ENCODE measurements around the gene KAZN.

The KAZN gene

DNA sequence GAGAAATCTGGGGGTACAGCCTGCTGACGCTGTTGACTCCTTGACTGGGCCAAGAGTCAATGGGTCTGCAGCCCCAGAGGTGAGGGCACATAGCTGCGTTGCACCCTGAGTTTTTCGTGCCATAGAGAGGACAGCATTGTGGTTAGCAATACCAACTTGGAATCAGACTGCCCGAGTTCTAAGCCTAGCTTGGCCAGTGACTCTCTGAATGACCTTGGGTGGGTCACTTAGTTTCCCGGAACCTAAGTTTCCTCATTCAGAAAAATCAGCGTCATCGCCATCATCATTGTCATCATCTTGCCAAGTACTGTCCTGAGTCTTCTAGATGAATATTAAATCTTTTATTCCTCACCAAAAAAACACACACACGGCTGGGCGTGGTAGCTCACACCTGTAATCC lies 403.8 kb downstream of the KAZN start:
- H3K4me1 ChIP-seq (ENCODE audit: insufficient read depth, low read length): no peaks in the 10 kb centered on the region
- no peaks in the 10 kb centered on the region for H3K36me3 ChIP-seq (ENCODE audit: insufficient read depth, low read depth, low read length)
- no peak overlapping the region for H3K9ac ChIP-seq (ENCODE audit: low read depth, low read length)
- no peak overlapping the region for H3K27ac ChIP-seq (ENCODE audit: low read length)
- H3K27me3 ChIP-seq (ENCODE audit: insufficient read depth, low read length): no peaks in the 10 kb centered on the region
- no peaks in the 10 kb centered on the region for H3K9me3 ChIP-seq (ENCODE audit: insufficient read depth, low read depth, low read length)
- no peak overlapping the region for H3K4me3 ChIP-seq (ENCODE audit: low read length)

DNA sequence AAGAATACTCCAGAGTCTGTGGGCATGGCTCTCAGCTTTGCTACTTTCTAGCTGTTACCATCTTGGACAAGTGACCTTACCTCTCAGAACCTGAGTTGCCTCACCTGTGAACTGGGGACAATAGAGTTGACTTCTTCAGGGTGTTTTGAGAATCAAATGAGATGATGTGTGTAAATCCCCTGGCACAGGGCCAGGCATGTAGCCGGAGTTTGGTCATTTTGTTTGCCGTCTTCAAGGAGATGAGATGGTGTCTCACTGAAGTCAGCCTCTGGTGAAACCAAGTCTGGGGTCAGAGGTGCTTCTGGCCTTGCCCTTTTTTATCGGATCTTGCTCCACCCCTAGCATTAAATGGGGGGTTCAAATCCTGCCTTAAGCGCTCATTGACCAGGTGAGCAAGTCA lies 405.9 kb downstream of the KAZN start:
- 0 out of 2 replicates have a peak, but pooled peaks cover 6% of the 10 kb centered on the region for H3K4me1 ChIP-seq (ENCODE audit: insufficient read depth, low read length)
- no peaks in the 10 kb centered on the region for H3K36me3 ChIP-seq (ENCODE audit: insufficient read depth, low read depth, low read length)
- no peaks in the 10 kb centered on the region for H3K9me3 ChIP-seq (ENCODE audit: insufficient read depth, low read depth, low read length)
- no peak overlapping the region for H3K27ac ChIP-seq (ENCODE audit: low read length)
- H3K9ac ChIP-seq (ENCODE audit: low read depth, low read length): no peak overlapping the region
- no peaks in the 10 kb centered on the region for H3K27me3 ChIP-seq (ENCODE audit: insufficient read depth, low read length)
- no peak overlapping the region for H3K4me3 ChIP-seq (ENCODE audit: low read length)

DNA sequence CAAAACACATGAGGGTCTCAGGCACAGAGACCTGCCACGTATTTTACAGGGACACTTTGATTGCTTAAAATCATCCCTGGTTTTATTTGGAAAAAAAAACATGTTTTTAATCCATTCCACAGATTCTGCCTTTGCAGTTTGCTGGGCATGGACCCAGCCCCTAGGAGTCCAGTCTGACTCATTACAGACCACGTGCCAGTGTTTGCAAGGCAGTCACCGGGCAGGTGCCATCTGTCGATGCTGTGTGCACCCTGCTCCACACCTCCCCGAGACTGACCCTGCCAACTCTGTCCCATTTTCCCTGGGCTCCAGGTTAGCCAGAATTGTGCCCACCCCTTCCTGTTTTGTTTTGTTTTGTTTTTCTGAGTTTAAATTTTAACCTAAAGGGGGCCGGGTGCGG lies 406.6 kb downstream of the KAZN start:
- no peak overlapping the region for H3K4me3 ChIP-seq (ENCODE audit: low read length)
- H3K4me1 ChIP-seq (ENCODE audit: insufficient read depth, low read length): 0 out of 2 replicates have a peak, but pooled peaks cover 6% of the 10 kb centered on the region
- H3K36me3 ChIP-seq (ENCODE audit: insufficient read depth, low read depth, low read length): no peaks in the 10 kb centered on the region
- H3K27me3 ChIP-seq (ENCODE audit: insufficient read depth, low read length): no peaks in the 10 kb centered on the region
- H3K9ac ChIP-seq (ENCODE audit: low read depth, low read length): no peak overlapping the region
- no peaks in the 10 kb centered on the region for H3K9me3 ChIP-seq (ENCODE audit: insufficient read depth, low read depth, low read length)
- no peak overlapping the region for H3K27ac ChIP-seq (ENCODE audit: low read length)

DNA sequence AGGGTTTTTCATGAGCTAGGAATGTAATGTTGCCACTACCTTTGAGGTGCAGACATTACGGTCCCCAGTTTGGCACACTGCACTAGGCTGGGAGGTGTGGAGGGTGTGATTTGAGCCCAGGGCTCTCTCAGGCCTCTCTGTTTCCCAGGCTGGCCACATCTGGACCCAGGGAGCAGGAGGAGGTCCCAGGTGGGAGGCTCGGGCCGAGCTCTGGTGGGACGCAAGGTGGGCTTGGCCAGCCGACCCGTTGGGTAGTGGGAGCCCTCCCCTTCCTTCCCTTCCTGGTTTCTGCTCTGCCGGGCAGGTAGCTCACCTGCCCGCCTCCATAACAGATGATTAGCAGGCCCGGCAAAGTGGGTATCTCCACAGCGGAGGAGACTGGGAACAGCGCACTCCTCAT lies 408.9 kb downstream of the KAZN start:
- peaks cover 10% of the 10 kb centered on the region; the same call in 1 of the 2 replicates for H3K4me1 ChIP-seq (ENCODE audit: insufficient read depth, low read length)
- H3K27me3 ChIP-seq (ENCODE audit: insufficient read depth, low read length): no peaks in the 10 kb centered on the region
- H3K36me3 ChIP-seq (ENCODE audit: insufficient read depth, low read depth, low read length): no peaks in the 10 kb centered on the region
- H3K27ac ChIP-seq (ENCODE audit: low read length): no peak overlapping the region
- H3K9me3 ChIP-seq (ENCODE audit: insufficient read depth, low read depth, low read length): no peaks in the 10 kb centered on the region
- H3K4me3 ChIP-seq (ENCODE audit: low read length): no peak overlapping the region
- H3K9ac ChIP-seq (ENCODE audit: low read depth, low read length): no peak overlapping the region

DNA sequence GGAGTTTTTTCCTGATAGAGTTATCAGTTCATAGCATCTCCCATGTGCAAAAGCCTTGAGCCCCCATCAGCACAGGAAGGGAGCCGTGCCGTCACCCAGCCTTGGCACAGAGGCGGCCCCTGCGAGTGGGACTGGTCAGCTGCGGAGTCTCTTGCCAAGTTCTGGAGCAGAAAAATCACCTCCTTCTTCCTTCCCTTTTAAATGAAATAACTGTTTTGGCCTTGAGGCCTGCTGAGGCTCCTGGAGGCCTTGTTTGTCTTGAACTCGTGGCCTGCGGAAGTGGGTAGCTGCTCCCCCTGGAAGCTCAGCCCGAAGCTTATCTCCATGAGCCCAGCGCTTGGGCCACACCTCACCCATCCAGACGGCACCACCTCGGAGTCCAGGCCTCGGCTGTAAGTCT lies 409.4 kb downstream of the KAZN start:
- peaks cover 10% of the 10 kb centered on the region; the same call in 1 of the 2 replicates for H3K4me1 ChIP-seq (ENCODE audit: insufficient read depth, low read length)
- no peak overlapping the region for H3K9ac ChIP-seq (ENCODE audit: low read depth, low read length)
- H3K27ac ChIP-seq (ENCODE audit: low read length): no peak overlapping the region
- H3K4me3 ChIP-seq (ENCODE audit: low read length): no peak overlapping the region
- no peaks in the 10 kb centered on the region for H3K36me3 ChIP-seq (ENCODE audit: insufficient read depth, low read depth, low read length)
- H3K27me3 ChIP-seq (ENCODE audit: insufficient read depth, low read length): no peaks in the 10 kb centered on the region
- no peaks in the 10 kb centered on the region for H3K9me3 ChIP-seq (ENCODE audit: insufficient read depth, low read depth, low read length)

DNA sequence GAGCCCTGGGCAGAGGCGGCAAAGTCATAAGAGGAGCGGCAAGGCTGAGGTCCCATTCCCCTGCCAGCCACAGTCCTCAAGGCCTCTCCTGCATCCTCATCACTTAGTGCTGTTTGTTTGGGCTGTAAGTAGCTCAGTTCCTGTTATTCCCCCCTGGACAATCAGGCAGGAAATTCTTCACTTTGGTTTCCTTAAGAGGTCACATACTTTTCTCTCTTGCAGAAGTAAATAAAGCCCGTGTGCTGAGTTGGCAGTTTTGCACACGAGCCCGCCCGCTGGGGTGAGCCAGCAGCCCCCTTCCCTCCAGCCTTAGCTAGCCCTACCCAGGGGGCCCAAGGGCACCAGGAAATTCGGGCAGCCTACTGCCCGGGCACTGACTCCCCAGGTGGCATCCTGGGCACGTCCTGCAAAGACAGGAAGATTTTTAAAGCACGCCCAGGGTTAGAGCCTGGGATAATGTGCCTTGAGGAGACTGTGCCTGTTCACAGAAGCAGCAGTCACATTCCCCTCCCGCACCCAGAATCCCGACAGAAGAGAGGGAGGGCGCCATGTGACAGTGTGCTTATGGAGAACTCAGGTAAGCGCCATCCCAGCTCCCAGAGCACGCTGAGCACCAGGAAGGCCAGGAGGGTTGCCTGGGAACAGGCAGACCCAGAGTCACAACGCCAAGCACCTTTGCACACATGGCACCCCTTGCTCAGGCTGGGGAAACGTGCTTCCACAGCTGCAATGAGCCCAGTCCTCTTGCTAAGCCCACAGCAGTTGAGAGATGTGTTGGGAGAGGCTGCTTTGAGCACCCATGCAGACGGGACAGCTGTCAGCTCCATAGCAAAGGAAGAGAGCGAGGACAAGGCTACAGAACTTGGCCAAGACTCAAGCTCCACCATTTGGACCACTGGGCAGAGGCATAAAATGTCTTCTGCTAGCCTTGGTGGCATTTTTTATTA lies 410.6 kb downstream of the KAZN start:
- H3K9ac ChIP-seq (ENCODE audit: low read depth, low read length): peak overlapping the region; percentile 41; the same call in 1 of the 2 replicates
- no peak overlapping the region for H3K27ac ChIP-seq (ENCODE audit: low read length)
- no peaks in the 10 kb centered on the region for H3K27me3 ChIP-seq (ENCODE audit: insufficient read depth, low read length)
- H3K4me3 ChIP-seq (ENCODE audit: low read length): no peak overlapping the region
- H3K9me3 ChIP-seq (ENCODE audit: insufficient read depth, low read depth, low read length): no peaks in the 10 kb centered on the region
- no peaks in the 10 kb centered on the region for H3K36me3 ChIP-seq (ENCODE audit: insufficient read depth, low read depth, low read length)
- H3K4me1 ChIP-seq (ENCODE audit: insufficient read depth, low read length): peaks cover 10% of the 10 kb centered on the region; the same call in 1 of the 2 replicates

DNA sequence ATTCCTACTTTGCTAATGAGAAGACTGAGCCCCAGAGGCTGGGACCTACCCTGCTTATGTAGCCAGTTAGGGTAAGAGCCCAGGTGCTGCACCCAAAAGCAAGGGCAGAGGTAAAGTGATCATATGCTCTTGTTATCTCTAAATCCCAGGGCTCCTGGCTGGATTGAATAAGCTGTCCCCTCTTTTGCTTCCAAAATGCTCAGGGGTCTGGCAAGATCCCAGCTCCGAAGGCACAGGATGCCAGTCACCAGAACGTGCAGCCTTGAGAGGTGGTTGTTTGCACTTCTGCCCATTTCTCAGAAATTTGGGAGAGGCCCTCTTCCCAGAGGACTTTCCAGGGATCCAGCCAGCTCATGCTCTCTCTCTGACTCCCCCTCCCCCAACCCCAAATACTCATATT lies 412.7 kb downstream of the KAZN start:
- no peak overlapping the region for H3K4me3 ChIP-seq (ENCODE audit: low read length)
- H3K36me3 ChIP-seq (ENCODE audit: insufficient read depth, low read depth, low read length): no peaks in the 10 kb centered on the region
- H3K27me3 ChIP-seq (ENCODE audit: insufficient read depth, low read length): no peaks in the 10 kb centered on the region
- H3K4me1 ChIP-seq (ENCODE audit: insufficient read depth, low read length): peaks cover 10% of the 10 kb centered on the region; the same call in 1 of the 2 replicates
- no peak overlapping the region for H3K9ac ChIP-seq (ENCODE audit: low read depth, low read length)
- no peak overlapping the region for H3K27ac ChIP-seq (ENCODE audit: low read length)
- H3K9me3 ChIP-seq (ENCODE audit: insufficient read depth, low read depth, low read length): no peaks in the 10 kb centered on the region

DNA sequence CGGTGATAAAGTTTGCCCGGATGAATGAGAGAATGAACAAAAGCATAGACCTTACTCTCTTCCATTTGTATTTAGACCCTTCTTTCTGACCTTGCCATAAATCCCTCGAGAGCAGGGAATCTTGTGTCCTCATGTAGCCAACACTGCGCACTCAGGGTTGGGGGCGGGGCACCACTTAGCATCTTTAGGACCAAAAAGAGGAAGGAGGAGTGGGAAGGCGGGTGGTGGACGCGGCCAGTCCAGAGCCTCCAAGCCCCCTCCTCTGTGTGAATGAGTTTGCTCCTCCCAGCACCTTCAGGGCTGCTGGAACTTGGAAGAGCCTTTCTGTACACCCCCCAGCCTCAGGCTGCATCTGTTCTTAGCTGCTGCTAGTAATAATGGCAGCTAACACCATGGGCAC lies 413.2 kb downstream of the KAZN start:
- Histone ChIP-seq H3K9ac (ENCODE audit: low read depth, low read length) (no peak overlapping the region), H3K27me3 (ENCODE audit: insufficient read depth, low read length) (no peaks in the 10 kb centered on the region), H3K9me3 (ENCODE audit: insufficient read depth, low read depth, low read length) (no peaks in the 10 kb centered on the region), H3K4me3 (ENCODE audit: low read length) (no peak overlapping the region), H3K27ac (ENCODE audit: low read length) (no peak overlapping the region), H3K36me3 (ENCODE audit: insufficient read depth, low read depth, low read length) (no peaks in the 10 kb centered on the region), H3K4me1 (ENCODE audit: insufficient read depth, low read length) (peaks cover 10% of the 10 kb centered on the region; the same call in 1 of the 2 replicates)

DNA sequence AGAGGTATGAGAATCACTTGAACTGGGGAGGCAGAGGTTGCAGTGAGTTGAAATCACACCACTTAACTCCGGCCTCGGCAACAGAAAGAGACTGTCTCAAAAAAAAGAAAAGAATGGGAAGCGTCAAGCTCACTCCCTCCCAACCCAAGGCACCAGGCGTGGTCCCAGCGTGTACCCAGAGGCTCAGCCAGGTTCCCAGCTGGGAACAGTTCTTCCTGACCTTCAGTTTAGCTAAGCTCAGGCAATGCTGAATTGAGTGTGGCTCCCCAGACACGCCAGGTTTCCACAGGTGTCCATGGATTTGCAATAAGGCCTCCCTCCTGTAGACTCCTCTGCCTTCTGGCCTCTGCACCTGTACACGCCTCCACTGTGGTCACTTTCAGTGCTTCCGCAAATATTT lies 414.3 kb downstream of the KAZN start:
- H3K9me3 ChIP-seq (ENCODE audit: insufficient read depth, low read depth, low read length): no peaks in the 10 kb centered on the region
- H3K27ac ChIP-seq (ENCODE audit: low read length): no peak overlapping the region
- H3K27me3 ChIP-seq (ENCODE audit: insufficient read depth, low read length): no peaks in the 10 kb centered on the region
- H3K36me3 ChIP-seq (ENCODE audit: insufficient read depth, low read depth, low read length): no peaks in the 10 kb centered on the region
- H3K4me1 ChIP-seq (ENCODE audit: insufficient read depth, low read length): peaks cover 10% of the 10 kb centered on the region; the same call in 1 of the 2 replicates
- no peak overlapping the region for H3K9ac ChIP-seq (ENCODE audit: low read depth, low read length)
- H3K4me3 ChIP-seq (ENCODE audit: low read length): no peak overlapping the region

DNA sequence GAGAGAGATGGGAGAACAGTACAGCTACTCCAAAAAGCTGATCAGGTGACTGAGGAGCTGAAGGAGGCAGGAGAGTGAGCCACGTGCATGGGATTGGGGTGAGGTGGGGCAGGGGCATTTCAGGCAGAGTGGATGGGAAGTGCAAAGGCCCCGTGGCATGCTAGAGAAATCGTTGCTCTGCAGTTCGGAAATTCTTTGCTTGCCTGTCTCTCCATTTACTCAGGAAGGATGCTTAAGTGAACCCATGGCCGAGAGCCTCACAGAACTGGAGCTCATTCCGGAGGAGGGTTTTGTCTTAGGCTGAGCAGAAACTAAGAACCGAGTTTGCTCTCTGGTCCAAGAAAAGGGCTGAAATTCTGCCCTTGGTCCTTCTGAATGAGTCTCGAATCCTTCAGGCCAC lies 415.3 kb downstream of the KAZN start:
- Histone ChIP-seq H3K9me3 (ENCODE audit: insufficient read depth, low read depth, low read length) (no peaks in the 10 kb centered on the region), H3K36me3 (ENCODE audit: insufficient read depth, low read depth, low read length) (no peaks in the 10 kb centered on the region), H3K4me1 (ENCODE audit: insufficient read depth, low read length) (peaks cover 6% of the 10 kb centered on the region; the same call in 1 of the 2 replicates), H3K4me3 (ENCODE audit: low read length) (no peak overlapping the region), H3K9ac (ENCODE audit: low read depth, low read length) (no peak overlapping the region), H3K27ac (ENCODE audit: low read length) (no peak overlapping the region), H3K27me3 (ENCODE audit: insufficient read depth, low read length) (no peaks in the 10 kb centered on the region)

DNA sequence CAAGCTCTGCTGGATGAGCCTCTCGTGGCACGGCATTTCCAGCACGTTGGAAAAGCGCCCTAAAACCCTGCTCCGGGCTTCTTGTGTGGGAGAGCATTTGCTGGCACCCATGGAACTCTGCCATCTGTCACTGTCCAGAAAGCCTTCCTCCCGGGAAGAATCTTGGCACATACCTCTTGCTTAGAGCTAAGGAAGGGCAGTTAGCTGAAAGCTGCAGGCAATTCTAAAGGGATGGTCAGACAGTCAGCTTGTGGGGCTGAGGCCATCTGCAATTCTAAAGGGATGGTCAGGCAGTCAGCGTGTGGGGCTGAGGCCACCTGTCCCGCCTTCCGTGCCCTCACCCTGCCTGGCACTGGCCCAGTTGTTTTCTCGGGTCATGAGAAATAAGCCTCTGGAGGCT lies 416.0 kb downstream of the KAZN start:
- H3K4me1 ChIP-seq (ENCODE audit: insufficient read depth, low read length): peaks cover 5% of the 10 kb centered on the region; the same call in 1 of the 2 replicates
- H3K27me3 ChIP-seq (ENCODE audit: insufficient read depth, low read length): no peaks in the 10 kb centered on the region
- H3K27ac ChIP-seq (ENCODE audit: low read length): no peak overlapping the region
- H3K9ac ChIP-seq (ENCODE audit: low read depth, low read length): no peak overlapping the region
- no peaks in the 10 kb centered on the region for H3K36me3 ChIP-seq (ENCODE audit: insufficient read depth, low read depth, low read length)
- no peaks in the 10 kb centered on the region for H3K9me3 ChIP-seq (ENCODE audit: insufficient read depth, low read depth, low read length)
- no peak overlapping the region for H3K4me3 ChIP-seq (ENCODE audit: low read length)

DNA sequence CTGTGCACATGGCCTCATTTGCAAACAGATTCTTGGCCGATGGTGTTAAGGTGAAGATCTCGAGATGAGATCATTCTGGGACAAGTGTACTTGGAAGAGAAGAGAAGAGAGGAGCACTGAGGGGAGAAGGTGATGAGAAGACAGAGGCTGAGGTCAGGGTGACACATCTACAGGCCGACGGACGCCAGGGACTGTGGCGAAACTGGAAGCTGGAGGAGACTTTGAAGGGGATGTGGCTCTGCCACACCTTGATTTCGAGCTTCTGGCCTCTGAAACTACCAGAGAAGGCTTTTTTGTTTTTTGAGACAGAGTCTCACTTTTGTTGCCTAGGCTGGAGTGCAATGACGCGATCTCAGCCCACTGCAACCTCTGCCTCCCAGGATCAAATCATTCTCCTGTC lies 417.5 kb downstream of the KAZN start:
- Histone ChIP-seq H3K9ac (ENCODE audit: low read depth, low read length) (no peak overlapping the region), H3K36me3 (ENCODE audit: insufficient read depth, low read depth, low read length) (no peaks in the 10 kb centered on the region), H3K4me1 (ENCODE audit: insufficient read depth, low read length) (peaks cover 5% of the 10 kb centered on the region; the same call in 1 of the 2 replicates), H3K27ac (ENCODE audit: low read length) (no peak overlapping the region), H3K9me3 (ENCODE audit: insufficient read depth, low read depth, low read length) (no peaks in the 10 kb centered on the region), H3K4me3 (ENCODE audit: low read length) (no peak overlapping the region), H3K27me3 (ENCODE audit: insufficient read depth, low read length) (no peaks in the 10 kb centered on the region)
